GM12801 (cell line): ENCODE data around the gene NFIC.

Experiments used
- CTCF ChIP-seq: IDR thresholded peaks from one replicate; pipeline ENCODE4 v1.5.1; 2011; ENCODE audit warnings: control low read depth; ENCODE audit not compliant: insufficient read length; ENCODE audit errors: extremely low read depth

The NFIC gene

GRCh38 chr19:3413796-3414327, 47.5 kb downstream of the NFIC start:
- no peak for TF ChIP-seq CTCF

GRCh38 chr19:3415695-3416094, 49.3 kb downstream of the NFIC start:
- no peak for TF ChIP-seq CTCF

- no peak for TF ChIP-seq CTCF
These were observed 53.9 kb downstream of the NFIC start for GRCh38 chr19:3420244-3420755.

- no peak for TF ChIP-seq CTCF
These were observed 54.7 kb downstream of the NFIC start for GRCh38 chr19:3420909-3421619.

- TF ChIP-seq CTCF = no peak
These were observed 56.9 kb downstream of the NFIC start for GRCh38 chr19:3423183-3423829.

- TF ChIP-seq CTCF = no peak
These were observed 60.0 kb downstream of the NFIC start for GRCh38 chr19:3426433-3426832.

- no peak for TF ChIP-seq CTCF
These were observed 65.5 kb downstream of the NFIC start for GRCh38 chr19:3431760-3432397.
